ENCODE data around the gene E2F4. TPM values are rescaled to one million over a fixed set of nuclear protein-coding genes. Genes with fewer than 3 reads are reported as not detected.
A peak's percentile ranks its signal among the peaks of the same experiment; 100 is the strongest.

E2F4 gene
- polyA plus RNA-seq, 2 of the 4 experiments (the other 2 are of a cell fraction), result 65.1 to 66.6 TPM

DNA sequence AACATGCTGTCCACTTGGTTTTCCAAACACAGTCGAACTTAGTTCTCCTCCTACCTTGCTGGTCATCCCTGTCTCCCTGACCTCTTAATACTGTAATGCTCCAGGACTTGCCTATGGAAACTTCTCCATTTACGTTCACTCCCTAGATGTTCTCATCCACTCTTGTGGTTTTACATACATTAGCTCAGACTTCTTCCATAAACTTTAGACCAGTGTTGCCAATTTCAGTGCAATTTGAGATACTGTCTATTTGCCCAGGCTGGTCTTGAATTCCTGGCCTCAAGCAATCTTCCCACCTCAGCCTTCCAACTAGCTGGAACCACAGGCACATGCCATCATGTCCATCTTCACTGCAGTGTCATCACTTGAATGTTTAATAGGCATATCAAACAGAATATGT is 9.7 kb upstream of the E2F4 start:
- peak overlapping the region; percentile 76 for H3K4me2 ChIP-seq
- ChIA-PET POLR2A (interaction anchor here (0.7 kb wide), 1 partner anchor 67 kb away, joined by 5 read pairs; the partner anchor contains the start of gene SLC9A5), CTCF (interaction anchor here (1.1 to 10.7 kb wide), 5 partner anchors 10 to 228 kb away, joined by 4 to 162 read pairs (median 44); partner anchors contain the start of gene NOL3)
- 88% methylated on average over 2 of the region's 2 CpGs for WGBS (ENCODE audit: missing lambda C conversion rate)
- no peak overlapping the region for H3K4me3 ChIP-seq
- no peaks in the 10 kb centered on the region for H3K9me3 ChIP-seq
- FAIRE-seq (no peak), DNase-seq (ENCODE audit: low read depth in 1 of 2, low spot score in 1 of 2) (no peak), ATAC-seq (no peak)
- H3K4me1 ChIP-seq, result peaks cover 38% of the 10 kb centered on the region
- H3K27ac ChIP-seq, result no peak overlapping the region
- TF ChIP-seq, protein P1, sequence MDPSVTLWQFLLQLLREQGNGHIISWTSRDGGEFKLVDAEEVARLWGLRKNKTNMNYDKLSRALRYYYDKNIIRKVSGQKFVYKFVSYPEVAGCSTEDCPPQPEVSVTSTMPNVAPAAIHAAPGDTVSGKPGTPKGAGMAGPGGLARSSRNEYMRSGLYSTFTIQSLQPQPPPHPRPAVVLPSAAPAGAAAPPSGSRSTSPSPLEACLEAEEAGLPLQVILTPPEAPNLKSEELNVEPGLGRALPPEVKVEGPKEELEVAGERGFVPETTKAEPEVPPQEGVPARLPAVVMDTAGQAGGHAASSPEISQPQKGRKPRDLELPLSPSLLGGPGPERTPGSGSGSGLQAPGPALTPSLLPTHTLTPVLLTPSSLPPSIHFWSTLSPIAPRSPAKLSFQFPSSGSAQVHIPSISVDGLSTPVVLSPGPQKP (IDR thresholded peaks at IDR 0.05; ENCODE audit: low read depth, low read length), result no peak
- TF ChIP-seq, protein P2, sequence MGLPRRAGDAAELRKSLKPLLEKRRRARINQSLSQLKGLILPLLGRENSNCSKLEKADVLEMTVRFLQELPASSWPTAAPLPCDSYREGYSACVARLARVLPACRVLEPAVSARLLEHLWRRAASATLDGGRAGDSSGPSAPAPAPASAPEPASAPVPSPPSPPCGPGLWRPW (IDR thresholded peaks at IDR 0.05), result no peak
- TF ChIP-seq HEYL (CRISPR knock-in tag; IDR thresholded peaks at IDR 0.05) (no peak), SREBF2 (IDR thresholded peaks at IDR 0.05) (no peak), ESRRA (IDR thresholded peaks at IDR 0.05; ENCODE audit: borderline replicate concordance, low read length) (no peak), MAZ (IDR thresholded peaks at IDR 0.05; ENCODE audit: borderline replicate concordance, low read depth, low read length) (no peak)
- TF ChIP-seq, protein P3, sequence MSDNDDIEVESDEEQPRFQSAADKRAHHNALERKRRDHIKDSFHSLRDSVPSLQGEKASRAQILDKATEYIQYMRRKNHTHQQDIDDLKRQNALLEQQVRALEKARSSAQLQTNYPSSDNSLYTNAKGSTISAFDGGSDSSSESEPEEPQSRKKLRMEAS (IDR thresholded peaks at IDR 0.05), result no peak
- TF ChIP-seq, protein P4, sequence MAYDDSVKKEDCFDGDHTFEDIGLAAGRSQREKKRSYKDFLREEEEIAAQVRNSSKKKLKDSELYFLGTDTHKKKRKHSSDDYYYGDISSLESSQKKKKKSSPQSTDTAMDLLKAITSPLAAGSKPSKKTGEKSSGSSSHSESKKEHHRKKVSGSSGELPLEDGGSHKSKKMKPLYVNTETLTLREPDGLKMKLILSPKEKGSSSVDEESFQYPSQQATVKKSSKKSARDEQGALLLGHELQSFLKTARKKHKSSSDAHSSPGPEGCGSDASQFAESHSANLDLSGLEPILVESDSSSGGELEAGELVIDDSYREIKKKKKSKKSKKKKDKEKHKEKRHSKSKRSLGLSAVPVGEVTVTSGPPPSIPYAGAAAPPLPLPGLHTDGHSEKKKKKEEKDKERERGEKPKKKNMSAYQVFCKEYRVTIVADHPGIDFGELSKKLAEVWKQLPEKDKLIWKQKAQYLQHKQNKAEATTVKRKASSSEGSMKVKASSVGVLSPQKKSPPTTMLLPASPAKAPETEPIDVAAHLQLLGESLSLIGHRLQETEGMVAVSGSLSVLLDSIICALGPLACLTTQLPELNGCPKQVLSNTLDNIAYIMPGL (CRISPR knock-in tag; IDR thresholded peaks at IDR 0.05; ENCODE audit: borderline replicate concordance), result no peak

DNA sequence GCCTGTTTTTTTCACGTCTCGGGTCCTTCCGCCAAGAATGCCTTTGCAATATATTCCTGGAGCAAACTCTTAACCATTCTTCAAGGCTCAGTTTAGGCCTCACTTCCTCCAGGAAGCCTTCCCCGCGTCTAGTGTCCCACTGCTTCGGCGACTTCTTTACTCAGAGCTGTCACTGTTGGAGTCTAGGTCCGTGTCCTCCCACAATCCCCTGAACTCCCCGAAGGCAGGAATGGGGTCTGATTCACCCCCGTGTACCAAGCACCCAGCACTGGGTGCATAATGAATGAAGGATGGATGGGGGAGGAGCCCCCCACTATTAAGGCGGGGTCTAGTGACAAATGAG is 8.7 kb upstream of the E2F4 start:
- 14% methylated on average over 11 of the region's 11 CpGs for WGBS (ENCODE audit: missing lambda C conversion rate)
- no peak for ATAC-seq
- TF ChIP-seq RFX5 (IDR thresholded peaks at IDR 0.05), result no peak
- TF ChIP-seq, protein P2 (IDR thresholded peaks at IDR 0.05), result no peak
- no peak for TF ChIP-seq EHF (CRISPR knock-in tag; IDR thresholded peaks at IDR 0.05)
- no peak for TF ChIP-seq JUNB (IDR thresholded peaks at IDR 0.05)
- no peak for TF ChIP-seq PHF8 (IDR thresholded peaks at IDR 0.05; ENCODE audit: borderline replicate concordance, low read depth)
- TF ChIP-seq ZFP36 (IDR thresholded peaks at IDR 0.05; ENCODE audit: borderline replicate concordance, partially characterized antibody), result peak; percentile 91
- TF ChIP-seq, protein P5, sequence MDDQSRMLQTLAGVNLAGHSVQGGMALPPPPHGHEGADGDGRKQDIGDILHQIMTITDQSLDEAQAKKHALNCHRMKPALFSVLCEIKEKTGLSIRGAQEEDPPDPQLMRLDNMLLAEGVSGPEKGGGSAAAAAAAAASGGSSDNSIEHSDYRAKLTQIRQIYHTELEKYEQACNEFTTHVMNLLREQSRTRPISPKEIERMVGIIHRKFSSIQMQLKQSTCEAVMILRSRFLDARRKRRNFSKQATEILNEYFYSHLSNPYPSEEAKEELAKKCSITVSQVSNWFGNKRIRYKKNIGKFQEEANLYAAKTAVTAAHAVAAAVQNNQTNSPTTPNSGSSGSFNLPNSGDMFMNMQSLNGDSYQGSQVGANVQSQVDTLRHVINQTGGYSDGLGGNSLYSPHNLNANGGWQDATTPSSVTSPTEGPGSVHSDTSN (IDR thresholded peaks at IDR 0.05), result no peak
- TF ChIP-seq KDM1A (IDR thresholded peaks at IDR 0.05; ENCODE audit: low read depth), result peak; percentile 67; the same call in 1 of the 2 replicates
- no peak for TF ChIP-seq NR3C1 (IDR thresholded peaks at IDR 0.05)
- TF ChIP-seq, protein P6, sequence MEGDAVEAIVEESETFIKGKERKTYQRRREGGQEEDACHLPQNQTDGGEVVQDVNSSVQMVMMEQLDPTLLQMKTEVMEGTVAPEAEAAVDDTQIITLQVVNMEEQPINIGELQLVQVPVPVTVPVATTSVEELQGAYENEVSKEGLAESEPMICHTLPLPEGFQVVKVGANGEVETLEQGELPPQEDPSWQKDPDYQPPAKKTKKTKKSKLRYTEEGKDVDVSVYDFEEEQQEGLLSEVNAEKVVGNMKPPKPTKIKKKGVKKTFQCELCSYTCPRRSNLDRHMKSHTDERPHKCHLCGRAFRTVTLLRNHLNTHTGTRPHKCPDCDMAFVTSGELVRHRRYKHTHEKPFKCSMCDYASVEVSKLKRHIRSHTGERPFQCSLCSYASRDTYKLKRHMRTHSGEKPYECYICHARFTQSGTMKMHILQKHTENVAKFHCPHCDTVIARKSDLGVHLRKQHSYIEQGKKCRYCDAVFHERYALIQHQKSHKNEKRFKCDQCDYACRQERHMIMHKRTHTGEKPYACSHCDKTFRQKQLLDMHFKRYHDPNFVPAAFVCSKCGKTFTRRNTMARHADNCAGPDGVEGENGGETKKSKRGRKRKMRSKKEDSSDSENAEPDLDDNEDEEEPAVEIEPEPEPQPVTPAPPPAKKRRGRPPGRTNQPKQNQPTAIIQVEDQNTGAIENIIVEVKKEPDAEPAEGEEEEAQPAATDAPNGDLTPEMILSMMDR (IDR thresholded peaks at IDR 0.05), result no peak
- no peak for TF ChIP-seq HOXA7 (CRISPR knock-in tag; IDR thresholded peaks at IDR 0.05)
- TF ChIP-seq RARB (CRISPR knock-in tag; IDR thresholded peaks at IDR 0.05), result no peak
- TF ChIP-seq GATA3 (IDR thresholded peaks at IDR 0.05; ENCODE audit: borderline replicate concordance), result no peak
- TF ChIP-seq, protein P7, sequence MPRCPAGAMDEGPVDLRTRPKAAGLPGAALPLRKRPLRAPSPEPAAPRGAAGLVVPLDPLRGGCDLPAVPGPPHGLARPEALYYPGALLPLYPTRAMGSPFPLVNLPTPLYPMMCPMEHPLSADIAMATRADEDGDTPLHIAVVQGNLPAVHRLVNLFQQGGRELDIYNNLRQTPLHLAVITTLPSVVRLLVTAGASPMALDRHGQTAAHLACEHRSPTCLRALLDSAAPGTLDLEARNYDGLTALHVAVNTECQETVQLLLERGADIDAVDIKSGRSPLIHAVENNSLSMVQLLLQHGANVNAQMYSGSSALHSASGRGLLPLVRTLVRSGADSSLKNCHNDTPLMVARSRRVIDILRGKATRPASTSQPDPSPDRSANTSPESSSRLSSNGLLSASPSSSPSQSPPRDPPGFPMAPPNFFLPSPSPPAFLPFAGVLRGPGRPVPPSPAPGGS (IDR thresholded peaks at IDR 0.05), result no peak
- TF ChIP-seq, protein P8, sequence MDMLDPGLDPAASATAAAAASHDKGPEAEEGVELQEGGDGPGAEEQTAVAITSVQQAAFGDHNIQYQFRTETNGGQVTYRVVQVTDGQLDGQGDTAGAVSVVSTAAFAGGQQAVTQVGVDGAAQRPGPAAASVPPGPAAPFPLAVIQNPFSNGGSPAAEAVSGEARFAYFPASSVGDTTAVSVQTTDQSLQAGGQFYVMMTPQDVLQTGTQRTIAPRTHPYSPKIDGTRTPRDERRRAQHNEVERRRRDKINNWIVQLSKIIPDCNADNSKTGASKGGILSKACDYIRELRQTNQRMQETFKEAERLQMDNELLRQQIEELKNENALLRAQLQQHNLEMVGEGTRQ (IDR thresholded peaks at IDR 0.05), result no peak
- ChIA-PET CTCF (interaction anchor here (1.1 to 10.7 kb wide), 6 partner anchors 11 to 229 kb away, joined by 4 to 162 read pairs (median 34); partner anchors contain the start of gene NOL3), POLR2A (interaction anchor here (0.6 kb wide), 1 partner anchor 155 kb away, joined by 3 read pairs; no protein-coding TSS in a partner anchor)
- peaks cover 38% of the 10 kb centered on the region for H3K4me1 ChIP-seq
- peak overlapping the region; percentile 66 for H3K4me3 ChIP-seq
- no peak for FAIRE-seq
- peak overlapping the region; percentile 76 for H3K4me2 ChIP-seq
- H3K27ac ChIP-seq, result peak overlapping the region; percentile 93 to 97
- DNase-seq (ENCODE audit: low read depth in 1 of 2, low spot score in 1 of 2), result no peak
- no peaks in the 10 kb centered on the region for H3K9me3 ChIP-seq
